Brain microvascular endothelial cell (primary cell): ENCODE data around the gene GABPB2.

Experiments
- DNase-seq: peaks from one replicate; pipeline ENCODE4 v3.0.0-alpha.2; 2020
- H3K27ac ChIP-seq: fragments of 250-450 bp; sonication (Bioruptor Pico); 2 replicates; pipeline ENCODE4 v1.5.1; 2020; ENCODE audit warnings: mild to moderate bottlenecking, moderate library complexity
- H3K27me3 ChIP-seq: fragments of 250-450 bp; sonication (Bioruptor Pico); replicated peaks from 2 replicates; pipeline ENCODE4 v1.5.1; 2020; ENCODE audit warnings: mild to moderate bottlenecking
- H3K36me3 ChIP-seq: fragments of 250-450 bp; sonication (Bioruptor Pico); replicated peaks from 2 replicates; pipeline ENCODE4 v1.5.1; 2020; ENCODE audit warnings: mild to moderate bottlenecking
- H3K4me3 ChIP-seq: 2 replicates; pipeline ENCODE4 v1.5.1; 2011; ENCODE audit warnings: low read depth, mild to moderate bottlenecking, control low read depth, low read length, moderate library complexity
- CTCF ChIP-seq: IDR thresholded peaks from 2 replicates; pipeline ENCODE4 v1.5.1; 2011; ENCODE audit warnings: low read depth, mild to moderate bottlenecking, moderate library complexity, low read length, control low read depth, inconsistent platforms; ENCODE audit errors: missing control alignments
- in situ Hi-C: cut with HindIII; loops from 2 replicates; pipeline ENCODE4 v1.10.0; 2017; ENCODE audit warnings: low sequenced_read_pairs, low pct_ligation_motif_present

The GABPB2 gene

GRCh38 chr1:151070474-151071276 is at the start of gene GABPB2:
TSS of gene GABPB2 (plus strand) at chr1:151070761. CDS start at chr1:151088190, 17,429 bp downstream.
- peaks cover 22% of the 10 kb centered on the region for H3K36me3 ChIP-seq
- in situ Hi-C loops = no loop called here
- TF ChIP-seq CTCF = peak; percentile 92
- peak within 1 kb of the TSS; percentile 95 for H3K27ac ChIP-seq
- H3K27me3 ChIP-seq = no peaks in the 10 kb centered on the region
- DNase-seq = peak; percentile 91
- H3K4me3 ChIP-seq = peak within 1 kb of the TSS; percentile 74

DNA sequence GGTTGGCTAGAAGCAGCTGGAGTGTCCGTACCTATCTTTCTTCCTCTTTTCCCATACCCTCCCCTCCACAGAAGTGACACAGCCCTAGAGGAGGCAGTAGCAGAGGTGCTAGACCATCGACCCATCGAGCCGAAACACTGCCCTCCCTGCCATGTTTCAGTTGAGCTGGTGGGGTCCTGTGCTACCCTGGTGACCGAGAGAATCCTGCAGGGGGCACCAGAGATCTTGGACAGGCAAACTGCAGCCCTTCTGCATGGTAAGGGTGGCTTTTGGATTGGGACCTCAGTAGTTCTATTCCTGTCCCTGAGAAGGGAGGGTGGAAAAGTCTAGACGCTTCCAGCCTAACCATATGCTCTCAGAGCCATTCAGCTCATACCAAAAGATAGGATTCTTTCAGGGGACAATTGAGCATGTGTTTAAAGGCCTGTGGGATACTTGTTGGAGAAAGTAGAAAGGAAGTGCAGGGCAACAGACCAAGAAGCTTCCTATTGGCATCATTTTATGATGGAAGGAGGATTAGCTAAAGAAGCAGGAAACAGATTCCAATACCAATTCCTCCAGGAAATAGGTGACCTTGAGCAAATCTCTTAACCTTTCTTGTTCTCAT is 45.9 kb upstream of the GABPB2 start:
- no peaks in the 10 kb centered on the region for H3K27me3 ChIP-seq
- in situ Hi-C loops = no loop called here
- H3K27ac ChIP-seq = no peak overlapping the region
- H3K36me3 ChIP-seq = peaks cover 18% of the 10 kb centered on the region
- no peak overlapping the region for H3K4me3 ChIP-seq
- peak; percentile 69 for DNase-seq
- peak; percentile 89 for TF ChIP-seq CTCF

- TF ChIP-seq CTCF = no peak
Observed at GRCh38 chr1:151026460-151026859, 44.1 kb upstream of the GABPB2 start.

GRCh38 chr1:151032164-151032563 is 38.4 kb upstream of the GABPB2 start:
- no peak overlapping the region for H3K27ac ChIP-seq

More at GRCh38 chr1:151026460-151026859, 44.1 kb upstream of the GABPB2 start:
- DNase-seq = no peak
- Histone ChIP-seq H3K27me3 (no peaks in the 10 kb centered on the region), H3K27ac (no peak overlapping the region), H3K4me3 (no peak overlapping the region), H3K36me3 (peaks cover 27% of the 10 kb centered on the region)
- in situ Hi-C loops = no loop called here

GRCh38 chr1:151035167-151035566 is 35.4 kb upstream of the GABPB2 start:
- H3K27me3 ChIP-seq = no peaks in the 10 kb centered on the region
- no peak overlapping the region for H3K4me3 ChIP-seq
- peaks cover 16% of the 10 kb centered on the region for H3K36me3 ChIP-seq
- DNase-seq = no peak
- no peak for TF ChIP-seq CTCF
- no peak overlapping the region for H3K27ac ChIP-seq
- in situ Hi-C loops = no loop called here

More at GRCh38 chr1:151032164-151032563, 38.4 kb upstream of the GABPB2 start:
- no peak for TF ChIP-seq CTCF
- H3K36me3 ChIP-seq = peaks cover 25% of the 10 kb centered on the region
- no peak for DNase-seq
- in situ Hi-C loops = no loop called here
- no peaks in the 10 kb centered on the region for H3K27me3 ChIP-seq
- H3K4me3 ChIP-seq = no peak overlapping the region
